Thyroid gland (tissue), 4 donors: ENCODE measurements around the gene DAGLA. TPM values are rescaled to one million over a fixed set of nuclear protein-coding genes. Genes with fewer than 3 reads are reported as not detected.
A peak's percentile ranks its signal among the peaks of the same experiment; 100 is the strongest.
"Not testable (repeated sequence)": the region's sequence is repeated elsewhere in the genome, so short reads cannot be mapped to it uniquely, and the experiment has no call there.

Source experiments
- DNase-seq, 2 donors: peaks; one replicate each; pipeline ENCODE4 v3.0.0-alpha.2; 2019
- H3K27ac ChIP-seq, 3 donors: fragments of 200-600 bp; sonication (generic); 1 replicate in 2 of 3; 2 replicates in 1 of 3; pipeline ENCODE4 v1.5.1; 2016 to 2019; ENCODE audit warnings: mild to moderate bottlenecking in 1 of 3, moderate library complexity in 1 of 3
- H3K27me3 ChIP-seq: fragments of 200-600 bp; sonication (generic); one replicate; pipeline ENCODE4 v1.5.1; 2019
- H3K36me3 ChIP-seq, 2 donors: fragments of 200-600 bp; sonication (generic); one replicate each; pipeline ENCODE4 v1.5.1; 2016 to 2019
- H3K4me1 ChIP-seq, 2 donors: fragments of 200-600 bp; sonication (generic); one replicate each; pipeline ENCODE4 v1.5.1; 2017 to 2019
- H3K4me3 ChIP-seq, 3 donors: fragments of 200-600 bp; sonication (generic); replicated peaks in 1 of 3; 1 replicate in 2 of 3; 2 replicates in 1 of 3; pipeline ENCODE4 v1.5.1; 2016; ENCODE audit warnings: mild to moderate bottlenecking in 1 of 3
- H3K9me3 ChIP-seq: fragments of 200-600 bp; sonication (generic); one replicate; pipeline ENCODE4 v1.5.1; 2017
- POLR2A ChIP-seq, 2 donors: fragments of 450-650 bp; IDR thresholded peaks; one replicate each; pipeline ENCODE4 v1.6.1; 2017; ENCODE audit warnings: antibody characterized with exemption in 2 of 2, mild to moderate bottlenecking in 2 of 2, moderate library complexity in 1 of 2
- WGBS, 2 donors: methylation state at CpG; one replicate each; pipeline ENCODE4 v1.1.5; 2017; 5-methylcytosine and 5-hydroxymethylcytosine counted together
- intact Hi-C: fragments of 100-400 bp; cut with DNase I; formaldehyde crosslinking; loops from one replicate; pipeline ENCODE4 v1.15.1; 2023
- total RNA-seq, 4 donors: library from RNA; depleted of rRNA; stranded (reverse); fragments of >200 nt; gene quantifications; one replicate each; pipeline ENCODE4 v1.2.3, GENCODE V29; 2016
- TF ChIP-seq, protein P1 (sequence below), 6 experiments: fragments of 200-600 bp in 3 of 6; fragments of 450-650 bp in 3 of 6; sonication (generic) in 3 of 6; IDR thresholded peaks; one replicate each; pipeline ENCODE4 v1.5.1; 2016 to 2019; ENCODE audit warnings: antibody characterized with exemption in 6 of 6, mild to moderate bottlenecking in 2 of 6, inconsistent platforms in 1 of 6, moderate library complexity in 1 of 6

DAGLA gene
- total RNA-seq, 4 donors from 2014 or later: 1.7 to 2.8 (median 1.9) TPM

DNA sequence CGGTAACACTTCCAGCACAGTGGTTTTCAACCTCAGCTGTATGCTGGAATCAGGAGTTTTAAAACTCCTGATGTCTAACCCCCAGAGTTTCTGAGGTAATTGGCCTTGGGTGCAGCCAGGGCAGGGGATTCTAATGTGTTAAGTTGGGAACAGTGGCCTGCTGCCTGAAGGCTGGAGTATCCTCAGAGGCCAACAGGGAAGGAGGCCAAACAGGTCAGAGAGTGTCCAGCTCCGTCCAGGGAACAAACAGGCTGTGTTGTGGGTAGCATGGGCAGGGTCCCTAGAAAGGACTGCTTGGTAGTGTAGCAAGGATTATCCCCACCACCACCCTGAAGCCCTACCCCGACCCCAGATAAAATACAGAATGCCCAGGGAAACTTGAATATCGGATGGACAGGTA is 10.8 kb upstream of the DAGLA start:
- Histone ChIP-seq H3K36me3 (no peaks in the 10 kb centered on the region), H3K27me3 (no peaks in the 10 kb centered on the region), H3K4me1 (no peaks in the 10 kb centered on the region), H3K4me3 (no peak overlapping the region), H3K9me3 (no peaks in the 10 kb centered on the region), H3K27ac (no peak overlapping the region)
- 88 to 94% methylated on average over 4 of the region's 4 CpGs for WGBS, 2 donors
- no peak for DNase-seq
- TF ChIP-seq, protein P1, sequence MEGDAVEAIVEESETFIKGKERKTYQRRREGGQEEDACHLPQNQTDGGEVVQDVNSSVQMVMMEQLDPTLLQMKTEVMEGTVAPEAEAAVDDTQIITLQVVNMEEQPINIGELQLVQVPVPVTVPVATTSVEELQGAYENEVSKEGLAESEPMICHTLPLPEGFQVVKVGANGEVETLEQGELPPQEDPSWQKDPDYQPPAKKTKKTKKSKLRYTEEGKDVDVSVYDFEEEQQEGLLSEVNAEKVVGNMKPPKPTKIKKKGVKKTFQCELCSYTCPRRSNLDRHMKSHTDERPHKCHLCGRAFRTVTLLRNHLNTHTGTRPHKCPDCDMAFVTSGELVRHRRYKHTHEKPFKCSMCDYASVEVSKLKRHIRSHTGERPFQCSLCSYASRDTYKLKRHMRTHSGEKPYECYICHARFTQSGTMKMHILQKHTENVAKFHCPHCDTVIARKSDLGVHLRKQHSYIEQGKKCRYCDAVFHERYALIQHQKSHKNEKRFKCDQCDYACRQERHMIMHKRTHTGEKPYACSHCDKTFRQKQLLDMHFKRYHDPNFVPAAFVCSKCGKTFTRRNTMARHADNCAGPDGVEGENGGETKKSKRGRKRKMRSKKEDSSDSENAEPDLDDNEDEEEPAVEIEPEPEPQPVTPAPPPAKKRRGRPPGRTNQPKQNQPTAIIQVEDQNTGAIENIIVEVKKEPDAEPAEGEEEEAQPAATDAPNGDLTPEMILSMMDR (IDR thresholded peaks at IDR 0.05): no peak
- no peak for TF ChIP-seq POLR2A (IDR thresholded peaks at IDR 0.05)
- intact Hi-C loops: no loop called here

DNA sequence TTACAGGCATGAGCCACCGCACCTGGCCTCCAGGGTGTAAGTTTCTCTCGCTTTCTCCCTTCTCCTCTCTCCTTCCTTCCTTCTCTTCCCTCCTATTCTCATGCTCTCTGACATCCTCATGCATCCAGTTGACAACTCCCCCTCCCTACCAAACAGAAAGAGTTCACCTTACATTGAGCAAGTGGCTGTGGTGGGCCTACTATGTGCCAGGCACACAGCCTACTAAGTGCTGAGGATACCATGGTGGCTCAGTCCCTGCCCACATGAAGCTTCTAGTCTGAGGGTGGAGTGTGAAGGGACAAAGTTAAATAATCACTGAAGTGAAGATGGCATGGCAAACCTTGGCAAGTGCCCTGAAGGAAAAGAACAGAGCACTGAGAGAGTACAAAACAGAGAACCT is 9.6 kb upstream of the DAGLA start:
- no peak overlapping the region for H3K4me3 ChIP-seq
- intact Hi-C loops: no loop called here
- DNase-seq: no peak
- no peaks in the 10 kb centered on the region for H3K27me3 ChIP-seq
- H3K27ac ChIP-seq: no peak overlapping the region
- no peaks in the 10 kb centered on the region for H3K36me3 ChIP-seq
- H3K9me3 ChIP-seq: no peaks in the 10 kb centered on the region
- no peaks in the 10 kb centered on the region for H3K4me1 ChIP-seq
- WGBS, 2 donors: 95 to 98% methylated on average over 2 of the region's 2 CpGs
- TF ChIP-seq, protein P1 (IDR thresholded peaks at IDR 0.05): no peak
- TF ChIP-seq POLR2A (IDR thresholded peaks at IDR 0.05): no peak

DNA sequence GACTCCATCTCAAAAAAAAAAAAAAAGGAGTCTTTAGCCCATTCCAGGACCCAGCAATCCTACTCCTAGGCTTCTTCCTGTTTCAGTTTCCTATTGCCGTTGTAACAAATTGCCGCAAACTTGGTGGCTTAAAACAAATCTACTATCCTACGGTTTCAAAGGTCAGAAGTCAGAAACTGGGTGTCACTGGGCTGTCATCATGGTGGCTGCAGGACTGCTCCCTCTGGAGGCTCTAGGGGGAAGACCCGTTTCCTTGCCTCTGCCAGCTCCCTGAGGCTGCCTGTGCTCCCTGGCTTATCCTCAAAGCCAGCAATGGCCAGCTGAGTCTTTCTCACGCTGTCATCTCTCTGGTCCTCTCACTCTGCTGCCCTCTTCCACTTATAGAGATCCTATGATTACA is 8.7 kb upstream of the DAGLA start:
- H3K4me1 ChIP-seq: no peaks in the 10 kb centered on the region
- no peaks in the 10 kb centered on the region for H3K9me3 ChIP-seq
- H3K27ac ChIP-seq: no peak overlapping the region
- H3K36me3 ChIP-seq: no peaks in the 10 kb centered on the region
- no peak overlapping the region for H3K4me3 ChIP-seq
- H3K27me3 ChIP-seq: no peaks in the 10 kb centered on the region
- TF ChIP-seq, protein P1 (IDR thresholded peaks at IDR 0.05): peak in 1 of 6 experiments; percentile 23
- no peak for TF ChIP-seq POLR2A (IDR thresholded peaks at IDR 0.05)
- DNase-seq: no peak
- intact Hi-C loops: no loop called here
- 52 to 60% methylated on average over 5 of the region's 5 CpGs for WGBS, 2 donors

DNA sequence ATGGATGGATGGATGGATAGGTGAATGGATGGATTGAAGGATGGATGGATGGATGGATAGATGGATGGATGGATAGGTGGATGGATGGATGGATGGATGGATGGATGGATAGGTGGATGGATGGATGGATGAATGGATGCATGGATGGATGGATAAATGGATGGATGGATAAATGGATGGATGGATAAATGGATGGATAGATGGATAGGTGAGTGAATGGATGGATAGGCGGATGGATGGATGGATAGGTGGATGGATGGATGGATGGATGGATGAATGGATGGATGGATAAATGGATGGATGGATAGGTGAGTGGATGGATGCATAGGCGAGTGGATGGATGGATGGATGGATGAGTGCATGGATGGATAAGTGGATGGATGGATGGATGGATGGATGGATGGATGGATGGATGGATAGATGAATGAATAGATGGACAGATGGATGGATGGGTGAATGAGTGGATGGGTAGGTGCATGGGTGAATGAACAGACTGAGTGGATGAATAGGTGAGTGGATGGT is 6.2 kb upstream of the DAGLA start:
- H3K36me3 ChIP-seq, H3K4me1 ChIP-seq, intact Hi-C loops, H3K4me3 ChIP-seq, H3K27ac ChIP-seq, H3K27me3 ChIP-seq, H3K9me3 ChIP-seq, DNase-seq: not testable (repeated sequence)
- 69 to 70% methylated on average over 2 of the region's 2 CpGs for WGBS, 2 donors

DNA sequence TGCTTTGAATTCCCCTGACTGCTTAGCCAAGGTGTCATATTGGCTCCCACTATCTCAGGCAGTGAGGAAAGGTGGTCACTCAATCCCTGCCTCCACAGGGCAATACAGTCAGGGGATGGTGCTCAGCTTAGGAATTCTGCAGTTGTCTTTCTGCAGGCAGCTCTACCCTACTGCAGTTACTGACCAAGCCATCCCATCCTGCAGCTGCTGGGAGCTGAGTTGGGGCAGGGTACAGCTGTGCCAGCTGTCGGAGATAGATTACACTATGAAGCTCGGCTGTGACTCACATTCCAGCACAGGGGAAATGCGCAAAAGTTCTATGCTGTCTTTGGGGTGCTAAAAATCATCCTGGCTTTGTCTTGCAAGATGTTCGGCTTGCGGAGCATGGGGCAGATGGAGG is 4.4 kb upstream of the DAGLA start:
- H3K9me3 ChIP-seq: no peaks in the 10 kb centered on the region
- TF ChIP-seq, protein P1 (IDR thresholded peaks at IDR 0.05): no peak
- no peak for TF ChIP-seq POLR2A (IDR thresholded peaks at IDR 0.05)

DNA sequence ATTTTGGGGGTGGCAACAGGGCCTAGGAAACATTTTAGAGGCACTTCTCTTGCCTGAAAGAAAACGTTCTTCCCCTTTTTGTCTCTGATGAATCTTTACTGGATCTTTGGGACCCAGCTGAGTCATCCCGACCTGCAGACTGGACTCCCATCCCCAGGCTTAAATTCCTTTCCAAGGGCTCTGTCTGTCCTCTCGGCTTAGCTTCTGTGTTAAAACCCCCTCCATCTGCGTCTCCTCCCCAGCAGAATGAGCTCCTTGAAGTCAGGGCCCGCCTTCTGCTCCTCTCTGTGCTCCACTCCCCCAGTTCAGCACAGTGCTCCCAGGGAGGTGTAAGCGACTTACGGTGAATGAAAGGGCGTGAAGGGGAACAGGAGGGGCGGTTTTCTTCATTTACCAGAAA is 895 bp upstream of the DAGLA start:
- no peak overlapping the region for H3K27ac ChIP-seq
- 53 to 66% methylated on average over 9 of the region's 9 CpGs for WGBS, 2 donors

More for the DNA sequence above, 4.4 kb upstream of the DAGLA start:
- Histone ChIP-seq H3K4me1 (peaks cover 3% of the 10 kb centered on the region in 2 donors), H3K27ac (no peak overlapping the region), H3K36me3 (no peaks in the 10 kb centered on the region), H3K4me3 (no peak overlapping the region), H3K27me3 (no peaks in the 10 kb centered on the region)
- 80 to 91% methylated on average over 5 of the region's 5 CpGs for WGBS, 2 donors
- no peak for DNase-seq
- intact Hi-C loops: no loop called here

More for the DNA sequence above, 895 bp upstream of the DAGLA start:
- TF ChIP-seq, protein P1 (IDR thresholded peaks at IDR 0.05): no peak
- DNase-seq: no peak
- Histone ChIP-seq H3K36me3 (no peaks in the 10 kb centered on the region), H3K4me3 (no peak overlapping the region), H3K27me3 (no peaks in the 10 kb centered on the region), H3K9me3 (no peaks in the 10 kb centered on the region), H3K4me1 (peaks cover 4 to 20% of the 10 kb centered on the region in 2 donors)
- intact Hi-C loops: no loop called here
